ENCODE measurements around the gene SULT2B1.

The SULT2B1 gene

GRCh38 chr19:48591021-48591420, 39.0 kb downstream of the SULT2B1 start:
- H3K9ac ChIP-seq, result no peak overlapping the region
- H3K4me2 ChIP-seq, result no peak overlapping the region
- peaks cover 3% of the 10 kb centered on the region for H3K4me1 ChIP-seq (ENCODE audit: low read depth, poor library complexity, severe bottlenecking)
- H3K79me2 ChIP-seq (ENCODE audit: insufficient read depth, low read depth), result no peaks in the 10 kb centered on the region
- H4K20me1 ChIP-seq (ENCODE audit: insufficient read depth), result no peaks in the 10 kb centered on the region
- no peak for TF ChIP-seq CTCF (conservative IDR thresholded peaks at IDR 0.05; ENCODE audit: low read depth, low read length)
- no peak overlapping the region for H3K27ac ChIP-seq
- H3K4me3 ChIP-seq (IDR thresholded peaks at IDR 0.05; ENCODE audit: insufficient read depth, low read depth, low read length), result no peak overlapping the region
- H3K27me3 ChIP-seq (ENCODE audit: insufficient read depth, low read depth), result peaks cover 85% of the 10 kb centered on the region
- H2AFZ ChIP-seq (ENCODE audit: low read depth), result no peak overlapping the region
- H3K36me3 ChIP-seq (ENCODE audit: insufficient read depth), result no peaks in the 10 kb centered on the region

DNA sequence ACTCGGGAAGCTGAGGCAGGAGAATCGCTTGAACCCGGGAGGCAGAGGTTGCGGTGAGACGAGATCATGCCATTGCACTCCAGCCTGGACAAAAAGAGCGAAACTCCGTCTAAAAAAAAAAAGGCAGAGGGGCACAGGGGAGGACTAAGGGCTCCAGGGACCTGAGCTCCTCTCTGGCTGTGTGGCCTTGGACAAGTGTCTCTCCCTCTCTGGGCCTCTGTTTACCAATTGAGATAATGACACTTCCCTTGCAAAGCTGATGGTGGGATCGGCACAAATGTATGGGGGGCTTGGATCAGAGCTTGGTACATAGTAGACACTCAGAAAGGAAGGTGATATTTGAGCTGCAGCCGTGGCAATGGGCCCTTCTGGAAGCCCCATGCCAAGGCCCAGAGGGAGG, 43.2 kb downstream of the SULT2B1 start:
- Histone ChIP-seq H3K36me3 (ENCODE audit: insufficient read depth) (no peaks in the 10 kb centered on the region), H3K27ac (no peak overlapping the region), H3K4me1 (ENCODE audit: low read depth, poor library complexity, severe bottlenecking) (no peaks in the 10 kb centered on the region), H3K4me2 (no peak overlapping the region), H3K4me3 (IDR thresholded peaks at IDR 0.05; ENCODE audit: insufficient read depth, low read depth, low read length) (no peak overlapping the region), H3K9ac (no peak overlapping the region), H4K20me1 (ENCODE audit: insufficient read depth) (no peaks in the 10 kb centered on the region), H2AFZ (ENCODE audit: low read depth) (no peak overlapping the region), H3K79me2 (ENCODE audit: insufficient read depth, low read depth) (no peaks in the 10 kb centered on the region), H3K27me3 (ENCODE audit: insufficient read depth, low read depth) (peaks cover 89% of the 10 kb centered on the region)
- no peak for TF ChIP-seq CTCF (conservative IDR thresholded peaks at IDR 0.05; ENCODE audit: low read depth, low read length)

GRCh38 chr19:48595833-48596232, 43.9 kb downstream of the SULT2B1 start:
- Histone ChIP-seq H4K20me1 (ENCODE audit: insufficient read depth) (no peaks in the 10 kb centered on the region), H3K4me1 (ENCODE audit: low read depth, poor library complexity, severe bottlenecking) (no peaks in the 10 kb centered on the region), H3K79me2 (ENCODE audit: insufficient read depth, low read depth) (no peaks in the 10 kb centered on the region), H3K4me3 (IDR thresholded peaks at IDR 0.05; ENCODE audit: insufficient read depth, low read depth, low read length) (no peak overlapping the region), H2AFZ (ENCODE audit: low read depth) (no peak overlapping the region), H3K36me3 (ENCODE audit: insufficient read depth) (no peaks in the 10 kb centered on the region), H3K27ac (no peak overlapping the region), H3K9ac (no peak overlapping the region), H3K27me3 (ENCODE audit: insufficient read depth, low read depth) (peaks cover 88% of the 10 kb centered on the region), H3K4me2 (no peak overlapping the region)
- no peak for TF ChIP-seq CTCF (conservative IDR thresholded peaks at IDR 0.05; ENCODE audit: low read depth, low read length)

- Histone ChIP-seq H2AFZ (ENCODE audit: low read depth) (no peak overlapping the region), H3K36me3 (ENCODE audit: insufficient read depth) (no peaks in the 10 kb centered on the region), H3K79me2 (ENCODE audit: insufficient read depth, low read depth) (no peaks in the 10 kb centered on the region), H3K9ac (no peak overlapping the region), H4K20me1 (ENCODE audit: insufficient read depth) (no peaks in the 10 kb centered on the region), H3K4me1 (ENCODE audit: low read depth, poor library complexity, severe bottlenecking) (no peaks in the 10 kb centered on the region), H3K4me2 (no peak overlapping the region), H3K27ac (no peak overlapping the region), H3K27me3 (ENCODE audit: insufficient read depth, low read depth) (peaks cover 87% of the 10 kb centered on the region), H3K4me3 (IDR thresholded peaks at IDR 0.05; ENCODE audit: insufficient read depth, low read depth, low read length) (no peak overlapping the region)
- TF ChIP-seq CTCF (conservative IDR thresholded peaks at IDR 0.05; ENCODE audit: low read depth, low read length), result no peak
Observed at GRCh38 chr19:48596237-48596636, 44.3 kb downstream of the SULT2B1 start.

All from KMS-11 (cell line).